GM06990 (cell line): ENCODE data around the gene RAP1GAP2.
"Not testable (repeated sequence)": the region's sequence is repeated elsewhere in the genome, so short reads cannot be mapped to it uniquely, and the experiment has no call there.

Experiments used
- DNase-seq: peaks from one replicate; pipeline ENCODE4 v3.0.0-alpha.2; 2011; ENCODE audit not compliant: insufficient read length; ENCODE audit errors: extremely low read depth
- H3K27me3 ChIP-seq: replicated peaks from 2 replicates; pipeline ENCODE4 v1.6.0; 2011; ENCODE audit warnings: low read length; ENCODE audit not compliant: control insufficient read depth, insufficient read depth
- H3K36me3 ChIP-seq: 2 replicates; pipeline ENCODE4 v1.5.1; 2011; ENCODE audit warnings: low read length; ENCODE audit not compliant: control insufficient read depth, insufficient read depth
- H3K4me3 ChIP-seq: replicated peaks from 2 replicates; pipeline ENCODE4 v1.5.1; 2011; ENCODE audit warnings: low read depth, mild to moderate bottlenecking, control low read depth, low read length
- TF ChIP-seq, protein P1 (sequence below): IDR thresholded peaks from 2 replicates; pipeline ENCODE4 v1.5.1; 2011; ENCODE audit warnings: low read length, control low read depth, mild to moderate bottlenecking, inconsistent platforms; ENCODE audit not compliant: insufficient read depth, poor library complexity, severe bottlenecking

Gene RAP1GAP2

DNA sequence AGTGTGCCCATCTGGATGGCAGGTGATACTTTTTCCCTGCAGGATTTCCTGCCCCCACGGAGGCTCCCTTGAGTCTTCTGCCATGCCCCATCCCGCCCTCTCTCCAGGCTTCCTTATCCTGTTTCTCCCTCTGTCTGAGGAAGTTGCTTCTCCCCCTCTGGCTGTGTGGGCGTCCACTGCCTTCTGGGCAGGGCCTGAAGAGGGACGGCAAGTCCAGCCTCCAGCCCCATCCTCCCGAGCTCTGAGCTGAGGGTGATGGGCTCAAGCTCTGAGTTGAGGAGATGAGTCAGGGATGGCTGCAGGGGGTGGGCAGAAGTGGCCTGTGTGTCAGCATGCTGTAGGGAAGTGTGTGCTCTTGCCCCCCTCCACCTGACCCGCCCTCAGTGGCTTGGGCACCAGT lies 14.2 kb upstream of the RAP1GAP2 start:
- no peaks in the 10 kb centered on the region for H3K36me3 ChIP-seq
- H3K4me3 ChIP-seq = no peak overlapping the region
- TF ChIP-seq, protein P1, sequence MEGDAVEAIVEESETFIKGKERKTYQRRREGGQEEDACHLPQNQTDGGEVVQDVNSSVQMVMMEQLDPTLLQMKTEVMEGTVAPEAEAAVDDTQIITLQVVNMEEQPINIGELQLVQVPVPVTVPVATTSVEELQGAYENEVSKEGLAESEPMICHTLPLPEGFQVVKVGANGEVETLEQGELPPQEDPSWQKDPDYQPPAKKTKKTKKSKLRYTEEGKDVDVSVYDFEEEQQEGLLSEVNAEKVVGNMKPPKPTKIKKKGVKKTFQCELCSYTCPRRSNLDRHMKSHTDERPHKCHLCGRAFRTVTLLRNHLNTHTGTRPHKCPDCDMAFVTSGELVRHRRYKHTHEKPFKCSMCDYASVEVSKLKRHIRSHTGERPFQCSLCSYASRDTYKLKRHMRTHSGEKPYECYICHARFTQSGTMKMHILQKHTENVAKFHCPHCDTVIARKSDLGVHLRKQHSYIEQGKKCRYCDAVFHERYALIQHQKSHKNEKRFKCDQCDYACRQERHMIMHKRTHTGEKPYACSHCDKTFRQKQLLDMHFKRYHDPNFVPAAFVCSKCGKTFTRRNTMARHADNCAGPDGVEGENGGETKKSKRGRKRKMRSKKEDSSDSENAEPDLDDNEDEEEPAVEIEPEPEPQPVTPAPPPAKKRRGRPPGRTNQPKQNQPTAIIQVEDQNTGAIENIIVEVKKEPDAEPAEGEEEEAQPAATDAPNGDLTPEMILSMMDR = no peak
- H3K27me3 ChIP-seq = peaks cover 1% of the 10 kb centered on the region
- DNase-seq = no peak

DNA sequence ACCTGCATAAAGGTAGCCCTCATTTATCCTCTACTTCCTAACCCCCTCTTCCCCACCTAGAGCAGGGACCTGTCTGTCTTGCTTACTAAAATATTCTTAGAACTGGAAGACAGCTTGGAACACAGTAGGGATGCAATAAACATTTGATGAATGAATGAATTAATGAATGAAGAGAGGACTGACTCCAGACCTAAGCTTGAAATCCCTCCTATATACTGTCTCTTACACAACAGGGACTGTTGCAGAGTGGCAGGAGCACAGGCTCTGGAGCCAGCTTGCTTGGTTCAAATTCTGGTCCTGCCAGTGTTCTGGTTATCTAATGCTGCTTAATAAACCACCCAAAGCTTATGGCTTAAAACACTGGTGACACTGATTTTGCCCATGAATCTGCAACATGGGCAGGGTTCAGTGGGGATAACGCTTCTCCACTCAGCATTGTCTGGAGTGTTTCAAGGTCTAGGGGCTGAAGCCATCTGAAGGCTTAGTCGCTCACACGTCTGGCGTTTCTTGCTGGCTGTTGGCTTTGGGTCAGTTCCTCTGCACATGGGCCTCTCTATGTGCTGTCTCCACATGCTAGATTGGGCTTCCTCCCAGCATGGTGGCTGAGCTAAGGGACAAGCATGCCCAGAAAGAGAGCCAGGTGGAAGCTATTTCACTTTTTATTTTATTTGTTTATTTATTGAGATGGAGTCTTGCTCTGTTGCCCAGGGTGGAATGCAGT lies 12.8 kb upstream of the RAP1GAP2 start:
- Histone ChIP-seq H3K36me3 (no peaks in the 10 kb centered on the region), H3K27me3 (no peaks in the 10 kb centered on the region; the same call in 1 of the 2 replicates), H3K4me3 (no peak overlapping the region)
- TF ChIP-seq, protein P1 = no peak
- no peak for DNase-seq

DNA sequence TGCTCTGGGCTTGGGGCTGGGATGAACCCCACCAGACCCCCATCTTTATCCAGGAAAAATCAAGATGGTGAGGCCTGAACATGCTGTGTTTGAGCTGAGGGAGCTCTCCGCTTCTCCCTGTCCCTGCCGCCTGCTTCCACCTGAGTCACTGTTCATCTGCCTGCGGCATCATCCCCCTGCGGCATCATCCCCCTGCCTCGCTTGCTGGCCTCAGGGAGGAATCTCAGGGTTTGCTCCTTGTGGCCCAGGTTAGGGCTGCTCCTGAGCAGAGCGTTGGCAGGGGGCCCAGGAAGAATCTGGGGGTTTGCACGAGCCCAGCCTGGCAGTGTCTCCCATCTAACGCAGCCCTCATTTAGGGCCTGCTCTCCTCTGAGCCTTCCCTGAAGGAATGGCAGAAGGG lies 11.4 kb upstream of the RAP1GAP2 start:
- H3K36me3 ChIP-seq = no peaks in the 10 kb centered on the region

DNA sequence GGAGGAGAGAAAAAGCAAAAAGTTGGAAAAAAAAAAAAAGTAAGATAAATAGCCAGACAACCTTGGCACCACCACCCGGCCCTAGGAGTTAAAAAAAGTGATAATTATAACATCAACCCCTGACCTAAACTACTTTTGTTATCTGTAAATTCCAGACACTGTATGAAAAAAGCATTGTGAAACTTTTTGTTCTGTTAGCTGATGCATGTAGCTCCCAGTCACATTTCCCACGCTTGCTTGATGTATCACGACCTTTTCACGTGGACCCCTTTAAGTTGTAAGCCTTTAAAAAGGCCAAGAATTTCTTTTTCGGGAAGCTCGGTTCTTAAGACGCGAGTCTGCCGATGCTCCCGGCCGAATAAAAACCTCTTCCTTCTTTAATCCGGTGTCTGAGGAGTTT lies 10.9 kb upstream of the RAP1GAP2 start:
- not testable (repeated sequence) for DNase-seq, H3K36me3 ChIP-seq, H3K27me3 ChIP-seq, H3K4me3 ChIP-seq

More for the DNA sequence above, 11.4 kb upstream of the RAP1GAP2 start:
- Histone ChIP-seq H3K4me3 (no peak overlapping the region), H3K27me3 (no peaks in the 10 kb centered on the region; the same call in 1 of the 2 replicates)
- no peak for DNase-seq
- TF ChIP-seq, protein P1 = no peak

DNA sequence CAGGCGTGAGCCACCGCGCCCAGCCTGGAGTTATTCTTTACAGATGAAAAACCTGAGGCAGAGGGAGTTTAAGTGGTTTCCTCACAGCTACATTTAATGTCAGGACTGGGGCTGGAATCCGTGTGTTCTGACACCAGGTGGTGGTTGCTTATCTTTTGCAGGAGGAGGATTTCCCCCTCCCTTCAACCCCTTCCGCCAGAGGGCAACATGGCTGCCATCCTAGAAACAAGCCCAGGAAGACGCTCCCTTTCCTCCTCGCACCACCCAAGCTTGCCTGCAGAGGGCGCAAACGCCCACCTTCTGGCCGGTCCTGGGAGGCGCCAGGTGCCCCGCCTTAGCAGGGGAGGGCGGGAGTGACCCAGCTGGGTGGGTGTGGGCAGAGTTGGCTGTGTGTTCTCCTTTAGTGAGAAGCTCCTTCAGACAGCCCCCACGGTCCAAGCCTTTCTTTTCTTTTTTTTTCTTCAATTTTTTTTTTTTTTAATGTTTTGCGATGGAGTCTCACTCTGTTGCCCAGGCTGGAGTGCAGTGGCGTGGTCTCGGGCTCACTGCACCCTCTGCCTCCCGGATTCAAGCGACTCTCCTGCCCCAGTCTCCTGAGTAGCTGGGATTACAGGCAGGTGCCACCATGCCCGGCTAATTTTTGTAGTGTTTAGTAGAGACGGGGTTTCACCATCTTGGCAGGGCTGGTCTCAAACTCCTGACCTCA lies 9.9 kb upstream of the RAP1GAP2 start:
- Histone ChIP-seq H3K27me3 (no peaks in the 10 kb centered on the region; the same call in 1 of the 2 replicates), H3K4me3 (no peak overlapping the region), H3K36me3 (no peaks in the 10 kb centered on the region)
- TF ChIP-seq, protein P1 = peak; percentile 95
- DNase-seq = peak; percentile 85

DNA sequence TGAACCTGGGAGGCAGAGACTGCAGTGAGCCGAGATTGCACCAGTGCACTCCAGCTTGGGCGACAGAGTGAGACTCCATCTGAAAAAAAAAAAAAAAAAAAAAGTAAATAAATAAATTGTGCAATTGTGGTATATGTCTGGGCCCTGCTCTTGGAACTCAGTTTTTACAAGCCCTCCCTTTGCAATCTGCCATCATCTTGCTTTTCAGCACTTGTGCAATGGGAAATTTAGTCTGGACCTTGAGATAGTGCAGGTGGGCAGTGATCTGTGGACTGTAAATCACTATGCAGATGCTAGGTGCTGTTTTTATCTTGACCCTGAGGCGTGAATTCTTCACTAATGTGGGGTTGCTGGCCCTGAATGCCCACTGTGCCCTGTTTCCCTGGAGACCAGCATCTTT lies 6.5 kb upstream of the RAP1GAP2 start:
- Histone ChIP-seq H3K27me3 (no peaks in the 10 kb centered on the region), H3K36me3 (no peaks in the 10 kb centered on the region), H3K4me3 (no peak overlapping the region)
- TF ChIP-seq, protein P1 = no peak
- DNase-seq = no peak
